Measurements from ENCODE around the gene PGS1.

The PGS1 gene

GRCh38 chr17:78364436-78365281, 13.8 kb upstream of the PGS1 start:
- DNase-seq = no peak

GRCh38 chr17:78365561-78366108, 12.8 kb upstream of the PGS1 start:
- no peak for DNase-seq

GRCh38 chr17:78366109-78366848, 12.2 kb upstream of the PGS1 start:
- DNase-seq = no peak

- DNase-seq = no peak
Measured at GRCh38 chr17:78367193-78367592, 11.3 kb upstream of the PGS1 start.

GRCh38 chr17:78368348-78368747, 10.1 kb upstream of the PGS1 start:
- DNase-seq = no peak

- no peak for DNase-seq
Measured at GRCh38 chr17:78368854-78369495, 9.5 kb upstream of the PGS1 start.

- DNase-seq = no peak
Measured at GRCh38 chr17:78369791-78370381, 8.6 kb upstream of the PGS1 start.

- no peak for DNase-seq
Measured at GRCh38 chr17:78371056-78371455, 7.4 kb upstream of the PGS1 start.

- DNase-seq = no peak
Measured at GRCh38 chr17:78372841-78373240, 5.6 kb upstream of the PGS1 start.

- no peak for DNase-seq
Measured at GRCh38 chr17:78374189-78374588, 4.3 kb upstream of the PGS1 start.

- no peak for DNase-seq
Measured at GRCh38 chr17:78374631-78375274, 3.7 kb upstream of the PGS1 start.

- DNase-seq = no peak
Measured at GRCh38 chr17:78375401-78376151, 2.9 kb upstream of the PGS1 start.

- DNase-seq = no peak
Measured at GRCh38 chr17:78376161-78376560, 2.3 kb upstream of the PGS1 start.

- DNase-seq = no peak
Measured at GRCh38 chr17:78377858-78378224, 608 bp upstream of the PGS1 start.

- no peak for DNase-seq
Measured at GRCh38 chr17:78379131-78379491, 662 bp downstream of the PGS1 start.

- no peak for DNase-seq
Measured at GRCh38 chr17:78380370-78380769, 1.9 kb downstream of the PGS1 start.

- DNase-seq = no peak
Measured at GRCh38 chr17:78381601-78382232, 3.3 kb downstream of the PGS1 start.

- no peak for DNase-seq
Measured at GRCh38 chr17:78383725-78384471, 5.4 kb downstream of the PGS1 start.

- no peak for DNase-seq
Measured at GRCh38 chr17:78384479-78385175, 6.2 kb downstream of the PGS1 start.
